ENCODE data around the gene ARHGEF26.
A peak's percentile ranks its signal among the peaks of the same experiment; 100 is the strongest.

ARHGEF26 gene

GRCh38 chr3:154100556-154100955 lies 20.6 kb upstream of the ARHGEF26 start:
- DNase-seq: no peak
- TF ChIP-seq POLR2A (IDR thresholded peaks at IDR 0.05; ENCODE audit: low read length): no peak

GRCh38 chr3:154101250-154101649 lies 19.9 kb upstream of the ARHGEF26 start:
- TF ChIP-seq POLR2A (IDR thresholded peaks at IDR 0.05; ENCODE audit: low read length) (no peak), GATA1 (IDR thresholded peaks at IDR 0.05; ENCODE audit: low read depth, low read length) (no peak)
- no peak for DNase-seq

- DNase-seq: no peak
- TF ChIP-seq POLR2A (IDR thresholded peaks at IDR 0.05; ENCODE audit: low read length) (no peak), GATA1 (IDR thresholded peaks at IDR 0.05; ENCODE audit: low read depth, low read length) (no peak)
Measured at GRCh38 chr3:154102225-154102624, 19.0 kb upstream of the ARHGEF26 start.

- TF ChIP-seq POLR2A (IDR thresholded peaks at IDR 0.05; ENCODE audit: low read length) (no peak), GATA1 (IDR thresholded peaks at IDR 0.05; ENCODE audit: low read depth, low read length) (no peak)
- DNase-seq: no peak
Measured at GRCh38 chr3:154105218-154105975, 15.8 kb upstream of the ARHGEF26 start.

- no peak for DNase-seq
Measured at GRCh38 chr3:154111365-154111935, 9.7 kb upstream of the ARHGEF26 start.

GRCh38 chr3:154112146-154112852 lies 8.9 kb upstream of the ARHGEF26 start:
- TF ChIP-seq POLR2A (IDR thresholded peaks at IDR 0.05; ENCODE audit: low read length) (no peak), GATA1 (IDR thresholded peaks at IDR 0.05; ENCODE audit: low read depth, low read length) (no peak)
- no peak for DNase-seq

More at GRCh38 chr3:154111365-154111935, 9.7 kb upstream of the ARHGEF26 start:
- TF ChIP-seq GATA1 (IDR thresholded peaks at IDR 0.05; ENCODE audit: low read depth, low read length) (no peak), POLR2A (IDR thresholded peaks at IDR 0.05; ENCODE audit: low read length) (no peak)

- TF ChIP-seq POLR2A (IDR thresholded peaks at IDR 0.05; ENCODE audit: low read length): no peak
- TF ChIP-seq GATA1 (IDR thresholded peaks at IDR 0.05; ENCODE audit: low read depth, low read length): no peak
- no peak for DNase-seq
Measured at GRCh38 chr3:154113609-154114008, 7.6 kb upstream of the ARHGEF26 start.

- TF ChIP-seq GATA1 (IDR thresholded peaks at IDR 0.05; ENCODE audit: low read depth, low read length) (no peak), POLR2A (IDR thresholded peaks at IDR 0.05; ENCODE audit: low read length) (no peak)
- no peak for DNase-seq
Measured at GRCh38 chr3:154115332-154115731, 5.9 kb upstream of the ARHGEF26 start.

- no peak for DNase-seq
- TF ChIP-seq POLR2A (IDR thresholded peaks at IDR 0.05; ENCODE audit: low read length) (no peak), GATA1 (IDR thresholded peaks at IDR 0.05; ENCODE audit: low read depth, low read length) (no peak)
Measured at GRCh38 chr3:154119951-154120350, 1.2 kb upstream of the ARHGEF26 start.

- no peak for TF ChIP-seq GATA1 (IDR thresholded peaks at IDR 0.05; ENCODE audit: low read depth, low read length)
- TF ChIP-seq POLR2A (IDR thresholded peaks at IDR 0.05; ENCODE audit: low read length): no peak
- peak; percentile 23 to 39 for DNase-seq
Measured at GRCh38 chr3:154121701-154122551, 736 bp downstream of the ARHGEF26 start.

GRCh38 chr3:154122552-154122911 lies 1.3 kb downstream of the ARHGEF26 start:
- TF ChIP-seq GATA1 (IDR thresholded peaks at IDR 0.05; ENCODE audit: low read depth, low read length) (no peak), POLR2A (IDR thresholded peaks at IDR 0.05; ENCODE audit: low read length) (no peak)
- no peak for DNase-seq

- TF ChIP-seq GATA1 (IDR thresholded peaks at IDR 0.05; ENCODE audit: low read depth, low read length): no peak
- TF ChIP-seq POLR2A (IDR thresholded peaks at IDR 0.05; ENCODE audit: low read length): no peak
- no peak for DNase-seq
Measured at GRCh38 chr3:154122912-154123559, 1.8 kb downstream of the ARHGEF26 start.

- no peak for DNase-seq
- TF ChIP-seq POLR2A (IDR thresholded peaks at IDR 0.05; ENCODE audit: low read length) (no peak), GATA1 (IDR thresholded peaks at IDR 0.05; ENCODE audit: low read depth, low read length) (no peak)
Measured at GRCh38 chr3:154123906-154124305, 2.7 kb downstream of the ARHGEF26 start.
